AG20443 (cell line): Measurements from ENCODE around the gene POU2AF3.
"Not testable (repeated sequence)": the region's sequence is repeated elsewhere in the genome, so short reads cannot be mapped to it uniquely, and the experiment has no call there.

Experiments
- DNase-seq: peaks from one replicate; pipeline ENCODE4 v3.0.0; 2012; ENCODE audit warnings: low spot score, mixed read lengths

POU2AF3 gene

GRCh38 chr11:111301004-111301841 is 2.9 kb downstream of the POU2AF3 start:
- no peak for DNase-seq

GRCh38 chr11:111301842-111302118 is 3.4 kb downstream of the POU2AF3 start:
- DNase-seq: no peak

GRCh38 chr11:111302298-111302697 is 4.0 kb downstream of the POU2AF3 start:
- no peak for DNase-seq

GRCh38 chr11:111303461-111303860 is 5.1 kb downstream of the POU2AF3 start:
- no peak for DNase-seq

- no peak for DNase-seq
Measured at GRCh38 chr11:111305162-111305802, 6.9 kb downstream of the POU2AF3 start.

GRCh38 chr11:111305876-111306275 is 7.5 kb downstream of the POU2AF3 start:
- DNase-seq: no peak

- DNase-seq: no peak
Measured at GRCh38 chr11:111306321-111306720, 8.0 kb downstream of the POU2AF3 start.

GRCh38 chr11:111307472-111308108 is 9.2 kb downstream of the POU2AF3 start:
- DNase-seq: no peak

GRCh38 chr11:111308140-111308539 is 9.8 kb downstream of the POU2AF3 start:
- no peak for DNase-seq

GRCh38 chr11:111309215-111309915 is 11.0 kb downstream of the POU2AF3 start:
- DNase-seq: no peak

- DNase-seq: no peak
Measured at GRCh38 chr11:111310088-111310487, 11.7 kb downstream of the POU2AF3 start.

GRCh38 chr11:111310723-111311122 is 12.4 kb downstream of the POU2AF3 start:
- no peak for DNase-seq

- DNase-seq: no peak
Measured at GRCh38 chr11:111312076-111312475, 13.7 kb downstream of the POU2AF3 start.

GRCh38 chr11:111319296-111319695 is 20.9 kb downstream of the POU2AF3 start:
- no peak for DNase-seq

- not testable (repeated sequence) for DNase-seq
Measured at GRCh38 chr11:111320199-111320598, 21.9 kb downstream of the POU2AF3 start.

GRCh38 chr11:111320728-111321568 is 22.6 kb downstream of the POU2AF3 start:
- no peak for DNase-seq

- no peak for DNase-seq
Measured at GRCh38 chr11:111322534-111322933, 24.2 kb downstream of the POU2AF3 start.

GRCh38 chr11:111324277-111324720 is 26.0 kb downstream of the POU2AF3 start:
- DNase-seq: peak; percentile 43

GRCh38 chr11:111325259-111325658 is 26.9 kb downstream of the POU2AF3 start:
- no peak for DNase-seq

- no peak for DNase-seq
Measured at GRCh38 chr11:111326824-111327223, 28.5 kb downstream of the POU2AF3 start.

- no peak for DNase-seq
Measured at GRCh38 chr11:111327908-111328624, 29.7 kb downstream of the POU2AF3 start.
